CD14-positive monocyte (primary cell): ENCODE measurements around the gene CD6. TPM values are rescaled to one million over a fixed set of nuclear protein-coding genes. Genes with fewer than 3 reads are reported as not detected.

ENCODE experiments used
- DNase-seq, 3 donors: peaks; one replicate each; pipeline ENCODE4 v3.0.0-alpha.2; 2011 to 2022
- H2AFZ ChIP-seq: 2 replicates; pipeline ENCODE4 v1.6.0; 2012; ENCODE audit warnings: mild to moderate bottlenecking, low read depth, low read length, inconsistent platforms; ENCODE audit not compliant: insufficient read depth, poor library complexity, severe bottlenecking
- H3K27ac ChIP-seq, 2 donors: 1 replicate in 1 of 2; 2 replicates in 1 of 2; pipeline ENCODE4 v1.5.1; 2012 to 2013; ENCODE audit warnings: low read length in 2 of 2, control low read depth in 1 of 2, inconsistent platforms in 1 of 2, low read depth in 1 of 2, mild to moderate bottlenecking in 1 of 2
- H3K27me3 ChIP-seq, 2 donors: one replicate each; pipeline versions ENCODE4 v1.6.0 to v1.6.1; 2011 to 2013; ENCODE audit warnings: low read length in 2 of 2; ENCODE audit not compliant: control insufficient read depth in 2 of 2, insufficient read depth in 2 of 2
- H3K36me3 ChIP-seq, 2 donors: replicated peaks in 1 of 2; 1 replicate in 1 of 2; 2 replicates in 1 of 2; pipeline versions ENCODE4 v1.5.1 to v1.6.1; 2012 to 2013; ENCODE audit warnings: low read length in 2 of 2, control low read depth in 1 of 2, inconsistent platforms in 1 of 2, mild to moderate bottlenecking in 1 of 2; ENCODE audit not compliant: insufficient read depth in 2 of 2, control insufficient read depth in 1 of 2
- H3K4me1 ChIP-seq, 2 donors: 1 replicate in 1 of 2; 2 replicates in 1 of 2; pipeline versions ENCODE4 v1.5.1 to v1.6.1; 2012 to 2013; ENCODE audit warnings: low read length in 2 of 2, control low read depth in 1 of 2, inconsistent platforms in 1 of 2, mild to moderate bottlenecking in 1 of 2, moderate library complexity in 1 of 2; ENCODE audit not compliant: insufficient read depth in 2 of 2, control insufficient read depth in 1 of 2
- H3K4me2 ChIP-seq: replicated peaks from 2 replicates; pipeline ENCODE3; 2012; ENCODE audit warnings: low read length, moderate library complexity, mild to moderate bottlenecking; ENCODE audit not compliant: poor library complexity, severe bottlenecking; ENCODE audit errors: extremely low read depth
- H3K4me3 ChIP-seq, 3 experiments: fragments of 200-600 bp in 1 of 3; sonication (generic) in 1 of 3; replicated peaks in 1 of 3; 1 replicate in 2 of 3; 2 replicates in 1 of 3; pipeline ENCODE4 v1.5.1; 2011 to 2013; ENCODE audit warnings: low read length in 3 of 3, mild to moderate bottlenecking in 3 of 3, control low read depth in 2 of 3, low read depth in 2 of 3, inconsistent platforms in 1 of 3, moderate library complexity in 1 of 3
- H3K79me2 ChIP-seq: 2 replicates; pipeline ENCODE4 v1.6.0; 2012; ENCODE audit warnings: mild to moderate bottlenecking, control low read depth, inconsistent platforms, low read length, moderate library complexity; ENCODE audit not compliant: insufficient read depth
- H3K9ac ChIP-seq: 2 replicates; pipeline ENCODE4 v1.6.0; 2017; ENCODE audit warnings: low read length, mild to moderate bottlenecking; ENCODE audit not compliant: insufficient read depth, poor library complexity, severe bottlenecking
- H3K9me3 ChIP-seq, 2 donors: replicated peaks in 1 of 2; 1 replicate in 1 of 2; 2 replicates in 1 of 2; pipeline versions ENCODE4 v1.5.1 to v1.6.1; 2012 to 2013; ENCODE audit warnings: low read length in 2 of 2, control low read depth in 1 of 2; ENCODE audit not compliant: control insufficient read depth in 1 of 2, insufficient read depth in 1 of 2
- H4K20me1 ChIP-seq: 2 replicates; pipeline ENCODE4 v1.6.0; 2012; ENCODE audit warnings: mild to moderate bottlenecking, low read length, control low read depth, moderate library complexity; ENCODE audit not compliant: insufficient read depth
- H3K27ac Mint-ChIP-seq, 7 donors: one replicate each; pipeline ENCODE4 v1.8.0; 2020; ENCODE audit warnings: mild to moderate bottlenecking in 7 of 7, mixed read lengths in 7 of 7, moderate library complexity in 6 of 7, inconsistent platforms in 2 of 7
- H3K27me3 Mint-ChIP-seq, 3 donors: one replicate each; pipeline ENCODE4 v1.8.0; 2021 to 2022; ENCODE audit warnings: low read depth in 3 of 3, mild to moderate bottlenecking in 3 of 3, mixed read lengths in 3 of 3, moderate library complexity in 3 of 3, inconsistent platforms in 1 of 3
- H3K36me3 Mint-ChIP-seq, 2 donors: one replicate each; pipeline ENCODE4 v1.8.0; 2020; ENCODE audit warnings: mixed read lengths in 2 of 2, inconsistent platforms in 1 of 2, mild to moderate bottlenecking in 1 of 2
- H3K4me1 Mint-ChIP-seq: one replicate; pipeline ENCODE4 v1.8.0; 2020; ENCODE audit warnings: mild to moderate bottlenecking, mixed read lengths
- H3K4me3 Mint-ChIP-seq, 2 donors: one replicate each; pipeline ENCODE4 v1.8.0; 2020; ENCODE audit warnings: mild to moderate bottlenecking in 2 of 2, mixed read lengths in 2 of 2, moderate library complexity in 1 of 2
- H3K9me3 Mint-ChIP-seq, 7 donors: one replicate each; pipeline ENCODE4 v1.8.0; 2020 to 2022; ENCODE audit warnings: mixed read lengths in 7 of 7, mild to moderate bottlenecking in 6 of 7, moderate library complexity in 6 of 7, inconsistent platforms in 2 of 7
- CTCF ChIP-seq: fragments of 200-600 bp; IDR thresholded peaks from one replicate; pipeline ENCODE4 v1.8.0; 2022; ENCODE audit warnings: antibody characterized with exemption, mild to moderate bottlenecking
- WGBS: methylation state at CpG from one replicate; pipeline ENCODE4 v1.1.5; 2013; ENCODE audit warnings: missing lambda C conversion rate; ENCODE audit not compliant: insufficient coverage; 5-methylcytosine and 5-hydroxymethylcytosine counted together
- intact Hi-C, 2 donors: fragments of 100-400 bp; cut with micrococcal nuclease; formaldehyde crosslinking; loops; one replicate each; pipeline versions ENCODE4 v1.15.0 to v1.15.1; 2023
- polyA plus RNA-seq, 3 donors: library from polyadenylated mRNA; depleted of rRNA in 1 of 3; unstranded in 2 of 3; stranded (reverse) in 1 of 3; fragments of 300-500 nt in 2 of 3; fragments of >200 nt in 1 of 3; fragmentation: Illumina TruSeq in 2 of 3; gene quantifications; 1 replicate in 2 of 3; 2 replicates in 1 of 3; pipeline ENCODE4 v1.2.3, GENCODE V29; 2012 to 2021

Gene CD6
- polyA plus RNA-seq, 3 donors: 0.09 to 0.39 (median 0.39) TPM

GRCh38 chr11:61018059-61018458, 46.6 kb downstream of the CD6 start:
- Histone ChIP-seq H3K27me3 (peaks cover 8 to 19% of the 10 kb centered on the region in 2 donors), H3K4me2 (no peak overlapping the region), H3K9ac (no peak overlapping the region), H3K36me3 (no peaks in the 10 kb centered on the region), H3K27ac (no peak overlapping the region), H2AFZ (no peak overlapping the region), H3K79me2 (no peaks in the 10 kb centered on the region), H3K9me3 (peaks cover 0 to 2% of the 10 kb centered on the region in 2 donors), H3K4me1 (peaks cover 7 to 11% of the 10 kb centered on the region in 2 donors), H3K4me3 (no peak overlapping the region), H4K20me1 (no peaks in the 10 kb centered on the region)
- no peak for TF ChIP-seq CTCF
- Mint-ChIP-seq H3K4me3 (no peak overlapping the region), H3K9me3 (peaks cover 0 to 6% (median 2%) of the 10 kb centered on the region in 7 donors), H3K4me1 (peaks cover 29% of the 10 kb centered on the region), H3K27ac (no peak overlapping the region), H3K27me3 (peaks cover 30 to 33% (median 32%) of the 10 kb centered on the region in 3 donors), H3K36me3 (peaks cover 0 to 3% of the 10 kb centered on the region in 2 donors)
- DNase-seq: no peak
- intact Hi-C loops: loop anchor here in 1 of 2 donors (5.0 kb wide), 1 partner anchor 34 kb away; no protein-coding TSS in a partner anchor
- 100% methylated on average over 2 of the region's 7 CpGs for WGBS

- H3K79me2 ChIP-seq: no peaks in the 10 kb centered on the region
- peaks cover 0 to 3% of the 10 kb centered on the region in 2 donors for H3K36me3 Mint-ChIP-seq
- H3K4me1 Mint-ChIP-seq: peaks cover 24% of the 10 kb centered on the region
- H3K27ac ChIP-seq: no peak overlapping the region
- WGBS: 96% methylated on average over 13 of the region's 19 CpGs
- H3K27me3 Mint-ChIP-seq: peaks cover 27 to 40% (median 30%) of the 10 kb centered on the region in 3 donors
- H3K4me2 ChIP-seq: no peak overlapping the region
- no peaks in the 10 kb centered on the region for H4K20me1 ChIP-seq
- H3K4me1 ChIP-seq: peaks cover 3 to 6% of the 10 kb centered on the region in 2 donors
- H3K9me3 ChIP-seq: peaks cover 0 to 2% of the 10 kb centered on the region in 2 donors
- no peak overlapping the region for H3K4me3 ChIP-seq
- intact Hi-C loops: loop anchor here in 1 of 2 donors (5.0 kb wide), 1 partner anchor 33 kb away; no protein-coding TSS in a partner anchor
- no peak overlapping the region for H3K9ac ChIP-seq
- H2AFZ ChIP-seq: no peak overlapping the region
- no peak for TF ChIP-seq CTCF
- H3K36me3 ChIP-seq: no peaks in the 10 kb centered on the region
- peaks cover 0 to 6% (median 2%) of the 10 kb centered on the region in 7 donors for H3K9me3 Mint-ChIP-seq
- H3K27ac Mint-ChIP-seq: no peak overlapping the region
- peaks cover 8 to 25% of the 10 kb centered on the region in 2 donors for H3K27me3 ChIP-seq
- H3K4me3 Mint-ChIP-seq: no peak overlapping the region
- DNase-seq: no peak
Measured at GRCh38 chr11:61019037-61019831, 47.8 kb downstream of the CD6 start.
